Fibroblast of gingiva (primary cell): Measurements from ENCODE around the gene TNFAIP3.
"Not testable (repeated sequence)": the region's sequence is repeated elsewhere in the genome, so short reads cannot be mapped to it uniquely, and the experiment has no call there.

ENCODE experiments used
- DNase-seq: peaks from one replicate; pipeline ENCODE4 v3.0.0-alpha.2; 2011; ENCODE audit warnings: low read depth

Gene TNFAIP3

GRCh38 chr6:137866914-137867684 is at the start of gene TNFAIP3:
Gene TNFAIP3 (plus strand): TSS chr6:137867259. CDS start chr6:137871228, 3,969 bp downstream.
- DNase-seq, result peak; percentile 94

- no peak for DNase-seq
Measured at GRCh38 chr6:137818440-137818839, 48.6 kb upstream of the TNFAIP3 start.

- no peak for DNase-seq
Measured at GRCh38 chr6:137819740-137820139, 47.3 kb upstream of the TNFAIP3 start.

GRCh38 chr6:137820425-137820824 is 46.6 kb upstream of the TNFAIP3 start:
- DNase-seq, result peak; percentile 37

- peak; percentile 82 for DNase-seq
Measured at GRCh38 chr6:137820952-137821351, 46.1 kb upstream of the TNFAIP3 start.

- DNase-seq, result peak; percentile 51
Measured at GRCh38 chr6:137821491-137821890, 45.6 kb upstream of the TNFAIP3 start.

GRCh38 chr6:137823826-137824555 is 43.1 kb upstream of the TNFAIP3 start:
- peak; percentile 83 for DNase-seq

GRCh38 chr6:137824556-137824879 is 42.5 kb upstream of the TNFAIP3 start:
- DNase-seq, result no peak

- DNase-seq, result no peak
Measured at GRCh38 chr6:137824896-137825295, 42.2 kb upstream of the TNFAIP3 start.

GRCh38 chr6:137827411-137827940 is 39.6 kb upstream of the TNFAIP3 start:
- DNase-seq, result no peak

GRCh38 chr6:137827977-137828810 is 38.9 kb upstream of the TNFAIP3 start:
- DNase-seq, result no peak

GRCh38 chr6:137829641-137830083 is 37.4 kb upstream of the TNFAIP3 start:
- DNase-seq, result no peak

GRCh38 chr6:137830511-137830911 is 36.5 kb upstream of the TNFAIP3 start:
- DNase-seq, result no peak

- DNase-seq, result no peak
Measured at GRCh38 chr6:137832110-137832509, 34.9 kb upstream of the TNFAIP3 start.

GRCh38 chr6:137834508-137834907 is 32.6 kb upstream of the TNFAIP3 start:
- DNase-seq, result no peak

GRCh38 chr6:137836788-137837187 is 30.3 kb upstream of the TNFAIP3 start:
- DNase-seq, result no peak

GRCh38 chr6:137838090-137838489 is 29.0 kb upstream of the TNFAIP3 start:
- DNase-seq, result not testable (repeated sequence)

- not testable (repeated sequence) for DNase-seq
Measured at GRCh38 chr6:137838597-137838996, 28.5 kb upstream of the TNFAIP3 start.

- no peak for DNase-seq
Measured at GRCh38 chr6:137839076-137839475, 28.0 kb upstream of the TNFAIP3 start.

- no peak for DNase-seq
Measured at GRCh38 chr6:137840252-137840651, 26.8 kb upstream of the TNFAIP3 start.

- DNase-seq, result no peak
Measured at GRCh38 chr6:137843211-137843610, 23.8 kb upstream of the TNFAIP3 start.

- DNase-seq, result not testable (repeated sequence)
Measured at GRCh38 chr6:137844327-137844726, 22.7 kb upstream of the TNFAIP3 start.
